ENCODE measurements around the gene C5orf63. TPM values are rescaled to one million over a fixed set of nuclear protein-coding genes. Genes with fewer than 3 reads are reported as not detected.
A peak's percentile ranks its signal among the peaks of the same experiment; 100 is the strongest.

C5orf63 gene
- total and polyA plus RNA-seq, 2 of the 13 experiments (the other 11 are each of a cell fraction or from before 2014, with no cell fraction given) = 7.9 to 8.8 TPM

- TF ChIP-seq ZNF589 (CRISPR knock-in tag; conservative IDR thresholded peaks at IDR 0.05) = peak; percentile 59; the same call in 1 of the 2 replicates
- TF ChIP-seq ZNF598 (CRISPR knock-in tag; IDR thresholded peaks at IDR 0.05; ENCODE audit: borderline replicate concordance) = peak; percentile 94; the same call in 1 of the 2 replicates
- no peak for TF ChIP-seq MBD4 (IDR thresholded peaks at IDR 0.05; ENCODE audit: borderline replicate concordance, low read length)
- 0 out of 2 replicates have a peak, but pooled peaks have one; percentile 60 for TF ChIP-seq TEF (CRISPR knock-in tag; IDR thresholded peaks at IDR 0.05)
- TF ChIP-seq ERF (CRISPR knock-in tag; IDR thresholded peaks at IDR 0.05) = peak; percentile 88
- TF ChIP-seq KDM4B (CRISPR knock-in tag; IDR thresholded peaks at IDR 0.05) = 0 out of 2 replicates have a peak, but pooled peaks have one; percentile 45
- no peak for TF ChIP-seq ZNF296 (CRISPR knock-in tag; conservative IDR thresholded peaks at IDR 0.05)
- no peak for TF ChIP-seq PHF5A (CRISPR knock-in tag; IDR thresholded peaks at IDR 0.05; ENCODE audit: low read depth, unreplicated experiment)
- TF ChIP-seq FOSL1 (CRISPR knock-in tag; IDR thresholded peaks at IDR 0.05; ENCODE audit: borderline replicate concordance) = no peak
- TF ChIP-seq ZBTB25 (CRISPR knock-in tag; IDR thresholded peaks at IDR 0.05) = no peak
- TF ChIP-seq DZIP1 (CRISPR knock-in tag; IDR thresholded peaks at IDR 0.05) = no peak
- peak; percentile 54; the same call in 1 of the 2 replicates for TF ChIP-seq HIVEP1 (CRISPR knock-in tag; IDR thresholded peaks at IDR 0.05)
- TF ChIP-seq POLR2AphosphoS5 (IDR thresholded peaks at IDR 0.05; ENCODE audit: low read depth, low read length) = peak; percentile 70
- no peak for TF ChIP-seq PPARG (CRISPR knock-in tag; conservative IDR thresholded peaks at IDR 0.05)
- TF ChIP-seq STAT5B (CRISPR knock-in tag; IDR thresholded peaks at IDR 0.05) = no peak
- peak; percentile 57 for TF ChIP-seq ZNF350 (CRISPR knock-in tag; IDR thresholded peaks at IDR 0.05; ENCODE audit: borderline replicate concordance, low read depth)
- peak; percentile 37; the same call in 1 of the 2 replicates for TF ChIP-seq ZNF263 (CRISPR knock-in tag; IDR thresholded peaks at IDR 0.05)
- TF ChIP-seq SP4 (CRISPR knock-in tag; IDR thresholded peaks at IDR 0.05) = peak; percentile 58; the same call in 1 of the 2 replicates
- TF ChIP-seq ZSCAN29 (CRISPR knock-in tag; conservative IDR thresholded peaks at IDR 0.05) = peak; percentile 66; the same call in 1 of the 2 replicates
- TF ChIP-seq NFIB (CRISPR knock-in tag; IDR thresholded peaks at IDR 0.05; ENCODE audit: borderline replicate concordance) = no peak
- TF ChIP-seq EED (CRISPR knock-in tag; IDR thresholded peaks at IDR 0.05) = peak; percentile 67; the same call in 1 of the 2 replicates
- 0 out of 2 replicates have a peak, but pooled peaks have one; percentile 49 for TF ChIP-seq ZNF431 (CRISPR knock-in tag; IDR thresholded peaks at IDR 0.05; ENCODE audit: borderline replicate concordance, low read depth)
- no peak for TF ChIP-seq NR1H2 (CRISPR knock-in tag; IDR thresholded peaks at IDR 0.05; ENCODE audit: borderline replicate concordance, low read depth)
- peak; percentile 85 for TF ChIP-seq POGZ (CRISPR knock-in tag; IDR thresholded peaks at IDR 0.05)
- TF ChIP-seq ZBTB38 (CRISPR knock-in tag; IDR thresholded peaks at IDR 0.05) = peak; percentile 84; the same call in 1 of the 2 replicates
- no peak for TF ChIP-seq ZKSCAN5 (CRISPR knock-in tag; IDR thresholded peaks at IDR 0.05)
Measured at GRCh38 chr5:127072861-127073846, at the start of gene C5orf63 (continued).
